Sigmoid colon (tissue), 7 donors: Measurements from ENCODE around the gene NCKAP5L. TPM values are rescaled to one million over a fixed set of nuclear protein-coding genes. Genes with fewer than 3 reads are reported as not detected.

Source experiments
- DNase-seq: peaks from one replicate; pipeline ENCODE4 v3.0.0-alpha.2; 2019
- H3K27ac ChIP-seq, 4 donors: fragments of 200-600 bp; sonication (generic); one replicate each; pipeline ENCODE4 v1.5.1; 2016 to 2019; ENCODE audit warnings: mild to moderate bottlenecking in 1 of 4
- H3K27me3 ChIP-seq, 3 donors: fragments of 200-600 bp; sonication (generic); one replicate each; pipeline ENCODE4 v1.5.1; 2019; ENCODE audit warnings: mild to moderate bottlenecking in 1 of 3
- H3K36me3 ChIP-seq, 4 donors: fragments of 200-600 bp; sonication (generic); one replicate each; pipeline ENCODE4 v1.5.1; 2016 to 2019
- H3K4me1 ChIP-seq, 4 donors: fragments of 200-600 bp; sonication (generic); one replicate each; pipeline ENCODE4 v1.5.1; 2017 to 2019
- H3K4me3 ChIP-seq, 4 donors: fragments of 200-600 bp; sonication (generic); one replicate each; pipeline ENCODE4 v1.5.1; 2017 to 2019; ENCODE audit warnings: mild to moderate bottlenecking in 2 of 4, moderate library complexity in 1 of 4
- H3K9me3 ChIP-seq, 4 donors: fragments of 200-600 bp in 3 of 4; sonication (generic) in 3 of 4; one replicate each; pipeline versions ENCODE4 v1.5.1 to v1.6.1; 2013 to 2019
- CTCF ChIP-seq, 4 experiments: fragments of 450-650 bp in 3 of 4; fragments of 200-600 bp in 1 of 4; IDR thresholded peaks; one replicate each; pipeline ENCODE4 v1.5.1; 2016 to 2019; ENCODE audit warnings: antibody characterized with exemption in 4 of 4, mild to moderate bottlenecking in 3 of 4, moderate library complexity in 2 of 4
- EP300 ChIP-seq, 4 donors: sonication (generic); formaldehyde crosslinking; IDR thresholded peaks; one replicate each; pipeline ENCODE4 v1.6.1; 2017; ENCODE audit warnings: antibody characterized with exemption in 4 of 4
- POLR2A ChIP-seq, 2 donors: fragments of 450-650 bp; IDR thresholded peaks; one replicate each; pipeline ENCODE4 v1.6.1; 2016; ENCODE audit warnings: antibody characterized with exemption in 2 of 2, mild to moderate bottlenecking in 2 of 2, moderate library complexity in 2 of 2
- POLR2AphosphoS5 ChIP-seq, 4 donors: sonication (generic); formaldehyde crosslinking; IDR thresholded peaks; one replicate each; pipeline ENCODE4 v1.6.1; 2017; ENCODE audit warnings: antibody characterized with exemption in 4 of 4
- WGBS, 2 donors: extraction: QIAGEN DNeasy Blood & Tissue Kit; methylation state at CpG; one replicate each; pipeline ENCODE4 v1.1.7; 2013; 5-methylcytosine and 5-hydroxymethylcytosine counted together
- intact Hi-C: fragments of 100-400 bp; cut with DNase I; formaldehyde crosslinking; loops from one replicate; pipeline ENCODE4 v1.15.1; 2023
- polyA plus RNA-seq, 3 donors: library from polyadenylated mRNA; stranded (reverse); fragments of 200-250 nt; gene quantifications; one replicate each; pipeline ENCODE4 v1.2.3, GENCODE V29; 2013
- total RNA-seq, 4 donors: library from RNA; depleted of rRNA; stranded (reverse); fragments of >200 nt; gene quantifications; one replicate each; pipeline ENCODE4 v1.1.0, GENCODE V29; 2016
- donor health status: healthy with polysubstance abuse.
- donor health status: Bipolar disorder and iron deficiency.
- donor health status: healthy.

The NCKAP5L gene
- total and polyA plus RNA-seq, 7 donors, result 0.92 to 23.3 (median 10.0) TPM

- no peaks in the 10 kb centered on the region for H3K9me3 ChIP-seq
- no peak overlapping the region for H3K27ac ChIP-seq
- WGBS, 2 donors, result 83 to 89% methylated on average over 11 of the region's 11 CpGs
- no peak overlapping the region for H3K4me3 ChIP-seq
- H3K4me1 ChIP-seq, result peaks cover 0 to 6% (median 0%) of the 10 kb centered on the region in 4 donors
- intact Hi-C loops, result no loop called here
- DNase-seq, result peak; percentile 61
- H3K27me3 ChIP-seq, result no peaks in the 10 kb centered on the region
- H3K36me3 ChIP-seq, result peaks cover 0 to 50% (median 19%) of the 10 kb centered on the region in 4 donors
- no peak for TF ChIP-seq CTCF (IDR thresholded peaks at IDR 0.05)
- no peak for TF ChIP-seq POLR2A (IDR thresholded peaks at IDR 0.05)
- TF ChIP-seq EP300 (IDR thresholded peaks at IDR 0.05), result no peak
- no peak for TF ChIP-seq POLR2AphosphoS5 (IDR thresholded peaks at IDR 0.05)
Observed at GRCh38 chr12:49792976-49793580, 35.1 kb downstream of the NCKAP5L start.

- Histone ChIP-seq H3K4me1 (peaks cover 0 to 6% (median 0%) of the 10 kb centered on the region in 4 donors), H3K4me3 (no peak overlapping the region), H3K36me3 (peaks cover 0 to 43% (median 16%) of the 10 kb centered on the region in 4 donors), H3K27ac (no peak overlapping the region), H3K9me3 (no peaks in the 10 kb centered on the region), H3K27me3 (no peaks in the 10 kb centered on the region)
- no peak for TF ChIP-seq POLR2A (IDR thresholded peaks at IDR 0.05)
- TF ChIP-seq CTCF (IDR thresholded peaks at IDR 0.05), result no peak
- TF ChIP-seq EP300 (IDR thresholded peaks at IDR 0.05), result no peak
- TF ChIP-seq POLR2AphosphoS5 (IDR thresholded peaks at IDR 0.05), result no peak
- 88 to 93% methylated on average over 20 of the region's 20 CpGs for WGBS, 2 donors
- DNase-seq, result peak; percentile 64
- intact Hi-C loops, result no loop called here
Observed at GRCh38 chr12:49792181-49792970, 35.8 kb downstream of the NCKAP5L start.

- 91 to 93% methylated on average over 23 of the region's 23 CpGs for WGBS, 2 donors
- Histone ChIP-seq H3K36me3 (peaks cover 0 to 36% (median 13%) of the 10 kb centered on the region in 4 donors), H3K4me1 (peaks cover 0 to 6% (median 0%) of the 10 kb centered on the region in 4 donors), H3K4me3 (no peak overlapping the region), H3K27ac (no peak overlapping the region), H3K9me3 (no peaks in the 10 kb centered on the region), H3K27me3 (no peaks in the 10 kb centered on the region)
- TF ChIP-seq POLR2A (IDR thresholded peaks at IDR 0.05), result no peak
- TF ChIP-seq CTCF (IDR thresholded peaks at IDR 0.05), result no peak
- no peak for TF ChIP-seq POLR2AphosphoS5 (IDR thresholded peaks at IDR 0.05)
- no peak for TF ChIP-seq EP300 (IDR thresholded peaks at IDR 0.05)
- DNase-seq, result no peak
- intact Hi-C loops, result no loop called here
Observed at GRCh38 chr12:49791700-49792099, 36.5 kb downstream of the NCKAP5L start.

- H3K36me3 ChIP-seq, result peaks cover 0 to 29% (median 9%) of the 10 kb centered on the region in 4 donors
- no peak overlapping the region for H3K27ac ChIP-seq
- intact Hi-C loops, result no loop called here
- 74 to 86% methylated on average over 22 of the region's 22 CpGs for WGBS, 2 donors
- peaks cover 0 to 6% (median 0%) of the 10 kb centered on the region in 4 donors for H3K4me1 ChIP-seq
- H3K4me3 ChIP-seq, result no peak overlapping the region
- H3K27me3 ChIP-seq, result no peaks in the 10 kb centered on the region
- TF ChIP-seq CTCF (IDR thresholded peaks at IDR 0.05), result no peak
- TF ChIP-seq POLR2A (IDR thresholded peaks at IDR 0.05), result no peak
- no peak for TF ChIP-seq POLR2AphosphoS5 (IDR thresholded peaks at IDR 0.05)
- no peak for TF ChIP-seq EP300 (IDR thresholded peaks at IDR 0.05)
- DNase-seq, result no peak
- no peaks in the 10 kb centered on the region for H3K9me3 ChIP-seq
Observed at GRCh38 chr12:49790741-49791555, 37.3 kb downstream of the NCKAP5L start.
